ENCODE data around the gene GPM6B. TPM values are rescaled to one million over a fixed set of nuclear protein-coding genes. Genes with fewer than 3 reads are reported as not detected.

Gene GPM6B
- total RNA-seq, 1 experiment from 2014 or later: 99.8 TPM

GRCh38 chrX:13845721-13846378, 29.0 kb upstream of the GPM6B start (continued):
- TF ChIP-seq, protein P1, sequence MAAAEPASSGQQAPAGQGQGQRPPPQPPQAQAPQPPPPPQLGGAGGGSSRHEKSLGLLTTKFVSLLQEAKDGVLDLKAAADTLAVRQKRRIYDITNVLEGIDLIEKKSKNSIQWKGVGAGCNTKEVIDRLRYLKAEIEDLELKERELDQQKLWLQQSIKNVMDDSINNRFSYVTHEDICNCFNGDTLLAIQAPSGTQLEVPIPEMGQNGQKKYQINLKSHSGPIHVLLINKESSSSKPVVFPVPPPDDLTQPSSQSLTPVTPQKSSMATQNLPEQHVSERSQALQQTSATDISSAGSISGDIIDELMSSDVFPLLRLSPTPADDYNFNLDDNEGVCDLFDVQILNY (CRISPR knock-in tag; IDR thresholded peaks at IDR 0.05): no peak
- TF ChIP-seq KAT7 (CRISPR knock-in tag; IDR thresholded peaks at IDR 0.05; ENCODE audit: borderline replicate concordance): no peak
- no peak for TF ChIP-seq CREM (CRISPR knock-in tag; IDR thresholded peaks at IDR 0.05)
- TF ChIP-seq ZNF263 (CRISPR knock-in tag; IDR thresholded peaks at IDR 0.05; ENCODE audit: low read depth): no peak

DNA sequence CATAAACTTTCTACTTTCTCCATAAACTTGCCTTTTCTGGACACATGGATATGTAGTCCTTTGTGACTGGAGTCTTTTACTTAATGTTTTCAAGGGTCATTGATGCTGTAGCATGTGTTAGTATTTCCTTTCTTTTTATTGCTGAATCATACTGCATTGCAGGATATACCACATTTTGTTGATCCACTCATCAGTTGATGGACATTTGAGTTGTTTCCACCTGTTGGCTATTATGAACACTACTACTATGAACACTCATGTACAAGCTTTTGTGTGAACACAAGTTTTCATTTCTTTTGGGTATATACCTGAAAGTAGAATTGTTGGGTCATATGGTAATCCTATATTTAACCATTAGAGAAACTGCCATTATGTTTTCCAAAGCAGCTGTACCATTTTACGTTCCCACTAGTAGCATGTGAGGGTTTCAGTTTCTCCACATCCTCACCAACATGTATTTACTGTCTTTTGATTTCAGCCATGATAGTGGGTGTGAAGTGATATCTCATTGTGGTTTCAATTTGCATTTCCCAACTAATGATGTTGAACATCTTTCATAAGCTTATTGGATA, 26.3 kb upstream of the GPM6B start:
- no peak overlapping the region for H3K4me3 Mint-ChIP-seq
- no peak for TF ChIP-seq ETV6 (CRISPR knock-in tag; IDR thresholded peaks at IDR 0.05)
- no peak for TF ChIP-seq CTCF (IDR thresholded peaks at IDR 0.05)

GRCh38 chrX:13840121-13840520, 23.2 kb upstream of the GPM6B start:
- peaks cover 57% of the 10 kb centered on the region for H3K4me1 Mint-ChIP-seq
- TF ChIP-seq SMAD3 (CRISPR knock-in tag; IDR thresholded peaks at IDR 0.05; ENCODE audit: borderline replicate concordance) (no peak), SP1 (CRISPR knock-in tag; conservative IDR thresholded peaks at IDR 0.05) (no peak), TP53 (CRISPR knock-in tag; IDR thresholded peaks at IDR 0.05) (no peak), NR1H2 (CRISPR knock-in tag; IDR thresholded peaks at IDR 0.05) (no peak), ZNF281 (CRISPR knock-in tag; IDR thresholded peaks at IDR 0.05) (no peak), NR2C2 (CRISPR knock-in tag; IDR thresholded peaks at IDR 0.05) (no peak), ZNF138 (CRISPR knock-in tag; conservative IDR thresholded peaks at IDR 0.05) (no peak), CTCF (IDR thresholded peaks at IDR 0.05) (no peak), CBFB (CRISPR knock-in tag; IDR thresholded peaks at IDR 0.05; ENCODE audit: low read depth) (no peak)
- TF ChIP-seq, protein P2, sequence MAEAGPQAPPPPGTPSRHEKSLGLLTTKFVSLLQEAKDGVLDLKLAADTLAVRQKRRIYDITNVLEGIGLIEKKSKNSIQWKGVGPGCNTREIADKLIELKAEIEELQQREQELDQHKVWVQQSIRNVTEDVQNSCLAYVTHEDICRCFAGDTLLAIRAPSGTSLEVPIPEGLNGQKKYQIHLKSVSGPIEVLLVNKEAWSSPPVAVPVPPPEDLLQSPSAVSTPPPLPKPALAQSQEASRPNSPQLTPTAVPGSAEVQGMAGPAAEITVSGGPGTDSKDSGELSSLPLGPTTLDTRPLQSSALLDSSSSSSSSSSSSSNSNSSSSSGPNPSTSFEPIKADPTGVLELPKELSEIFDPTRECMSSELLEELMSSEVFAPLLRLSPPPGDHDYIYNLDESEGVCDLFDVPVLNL (CRISPR knock-in tag; IDR thresholded peaks at IDR 0.05; ENCODE audit: borderline replicate concordance, low read depth): no peak
- TF ChIP-seq, protein P3, sequence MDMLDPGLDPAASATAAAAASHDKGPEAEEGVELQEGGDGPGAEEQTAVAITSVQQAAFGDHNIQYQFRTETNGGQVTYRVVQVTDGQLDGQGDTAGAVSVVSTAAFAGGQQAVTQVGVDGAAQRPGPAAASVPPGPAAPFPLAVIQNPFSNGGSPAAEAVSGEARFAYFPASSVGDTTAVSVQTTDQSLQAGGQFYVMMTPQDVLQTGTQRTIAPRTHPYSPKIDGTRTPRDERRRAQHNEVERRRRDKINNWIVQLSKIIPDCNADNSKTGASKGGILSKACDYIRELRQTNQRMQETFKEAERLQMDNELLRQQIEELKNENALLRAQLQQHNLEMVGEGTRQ (CRISPR knock-in tag; IDR thresholded peaks at IDR 0.05): no peak
- TF ChIP-seq, protein P4, sequence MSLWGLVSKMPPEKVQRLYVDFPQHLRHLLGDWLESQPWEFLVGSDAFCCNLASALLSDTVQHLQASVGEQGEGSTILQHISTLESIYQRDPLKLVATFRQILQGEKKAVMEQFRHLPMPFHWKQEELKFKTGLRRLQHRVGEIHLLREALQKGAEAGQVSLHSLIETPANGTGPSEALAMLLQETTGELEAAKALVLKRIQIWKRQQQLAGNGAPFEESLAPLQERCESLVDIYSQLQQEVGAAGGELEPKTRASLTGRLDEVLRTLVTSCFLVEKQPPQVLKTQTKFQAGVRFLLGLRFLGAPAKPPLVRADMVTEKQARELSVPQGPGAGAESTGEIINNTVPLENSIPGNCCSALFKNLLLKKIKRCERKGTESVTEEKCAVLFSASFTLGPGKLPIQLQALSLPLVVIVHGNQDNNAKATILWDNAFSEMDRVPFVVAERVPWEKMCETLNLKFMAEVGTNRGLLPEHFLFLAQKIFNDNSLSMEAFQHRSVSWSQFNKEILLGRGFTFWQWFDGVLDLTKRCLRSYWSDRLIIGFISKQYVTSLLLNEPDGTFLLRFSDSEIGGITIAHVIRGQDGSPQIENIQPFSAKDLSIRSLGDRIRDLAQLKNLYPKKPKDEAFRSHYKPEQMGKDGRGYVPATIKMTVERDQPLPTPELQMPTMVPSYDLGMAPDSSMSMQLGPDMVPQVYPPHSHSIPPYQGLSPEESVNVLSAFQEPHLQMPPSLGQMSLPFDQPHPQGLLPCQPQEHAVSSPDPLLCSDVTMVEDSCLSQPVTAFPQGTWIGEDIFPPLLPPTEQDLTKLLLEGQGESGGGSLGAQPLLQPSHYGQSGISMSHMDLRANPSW (CRISPR knock-in tag; conservative IDR thresholded peaks at IDR 0.05; ENCODE audit: low read depth): no peak
- TF ChIP-seq, protein P5, sequence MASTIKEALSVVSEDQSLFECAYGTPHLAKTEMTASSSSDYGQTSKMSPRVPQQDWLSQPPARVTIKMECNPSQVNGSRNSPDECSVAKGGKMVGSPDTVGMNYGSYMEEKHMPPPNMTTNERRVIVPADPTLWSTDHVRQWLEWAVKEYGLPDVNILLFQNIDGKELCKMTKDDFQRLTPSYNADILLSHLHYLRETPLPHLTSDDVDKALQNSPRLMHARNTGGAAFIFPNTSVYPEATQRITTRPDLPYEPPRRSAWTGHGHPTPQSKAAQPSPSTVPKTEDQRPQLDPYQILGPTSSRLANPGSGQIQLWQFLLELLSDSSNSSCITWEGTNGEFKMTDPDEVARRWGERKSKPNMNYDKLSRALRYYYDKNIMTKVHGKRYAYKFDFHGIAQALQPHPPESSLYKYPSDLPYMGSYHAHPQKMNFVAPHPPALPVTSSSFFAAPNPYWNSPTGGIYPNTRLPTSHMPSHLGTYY (CRISPR knock-in tag; IDR thresholded peaks at IDR 0.05): no peak
- ATAC-seq: peak; percentile 29
- H3K27ac Mint-ChIP-seq: no peak overlapping the region
- ChIA-PET CTCF (no interaction called here), POLR2A (no interaction called here)
- no peaks in the 10 kb centered on the region for H3K36me3 Mint-ChIP-seq
- no peak for DNase-seq (ENCODE audit: low spot score)
- H3K27me3 Mint-ChIP-seq (ENCODE audit: low read depth): no peaks in the 10 kb centered on the region
- H3K4me3 Mint-ChIP-seq: no peak overlapping the region
- H3K9me3 Mint-ChIP-seq: 0 out of 2 replicates have a peak, but pooled peaks cover 3% of the 10 kb centered on the region

More for the DNA sequence above, 26.3 kb upstream of the GPM6B start:
- Mint-ChIP-seq H3K27ac (no peak overlapping the region), H3K9me3 (0 out of 2 replicates have a peak, but pooled peaks cover 3% of the 10 kb centered on the region), H3K36me3 (no peaks in the 10 kb centered on the region), H3K4me1 (peaks cover 33% of the 10 kb centered on the region), H3K27me3 (ENCODE audit: low read depth) (no peaks in the 10 kb centered on the region)
- POLR2A ChIA-PET: no interaction called here
- no peak for ATAC-seq
- CTCF ChIA-PET: no interaction called here
- no peak for DNase-seq (ENCODE audit: low spot score)

Measured in WTC11 (cell line).